ENCODE results near the gene SUGCT.

SUGCT gene

GRCh38 chr7:40474790-40475680, 340.2 kb downstream of the SUGCT start:
- Histone ChIP-seq H3K9ac (no peak overlapping the region), H3K27ac (no peak overlapping the region), H3K36me3 (no peaks in the 10 kb centered on the region), H3K9me3 (no peaks in the 10 kb centered on the region), H3K27me3 (no peaks in the 10 kb centered on the region), H3K4me2 (no peak overlapping the region), H3K4me3 (no peak overlapping the region), H3K4me1 (no peaks in the 10 kb centered on the region), H4K20me1 (no peaks in the 10 kb centered on the region)
- no peak for TF ChIP-seq Cebpa-rat (IDR thresholded peaks at IDR 0.05)

- no peak overlapping the region for H3K9ac ChIP-seq
- no peaks in the 10 kb centered on the region for H3K9me3 ChIP-seq
- no peak for TF ChIP-seq Cebpa-rat (IDR thresholded peaks at IDR 0.05)
- no peak overlapping the region for H3K4me3 ChIP-seq
- no peaks in the 10 kb centered on the region for H3K27me3 ChIP-seq
- no peak overlapping the region for H3K27ac ChIP-seq
- no peak overlapping the region for H3K4me2 ChIP-seq
- no peaks in the 10 kb centered on the region for H3K36me3 ChIP-seq
- no peaks in the 10 kb centered on the region for H4K20me1 ChIP-seq
- no peaks in the 10 kb centered on the region for H3K4me1 ChIP-seq
These were observed 340.8 kb downstream of the SUGCT start for GRCh38 chr7:40475681-40475982.

GRCh38 chr7:40477094-40477493, 342.3 kb downstream of the SUGCT start:
- no peak overlapping the region for H3K9ac ChIP-seq
- H3K4me3 ChIP-seq = no peak overlapping the region
- no peaks in the 10 kb centered on the region for H3K4me1 ChIP-seq
- H3K27me3 ChIP-seq = no peaks in the 10 kb centered on the region
- H3K4me2 ChIP-seq = no peak overlapping the region
- H3K9me3 ChIP-seq = no peaks in the 10 kb centered on the region
- TF ChIP-seq Cebpa-rat (IDR thresholded peaks at IDR 0.05) = no peak
- H3K27ac ChIP-seq = no peak overlapping the region
- H4K20me1 ChIP-seq = no peaks in the 10 kb centered on the region
- H3K36me3 ChIP-seq = no peaks in the 10 kb centered on the region

- H3K9ac ChIP-seq = no peak overlapping the region
- no peak overlapping the region for H3K27ac ChIP-seq
- no peaks in the 10 kb centered on the region for H4K20me1 ChIP-seq
- H3K27me3 ChIP-seq = no peaks in the 10 kb centered on the region
- H3K4me1 ChIP-seq = no peaks in the 10 kb centered on the region
- TF ChIP-seq Cebpa-rat (IDR thresholded peaks at IDR 0.05) = no peak
- no peak overlapping the region for H3K4me3 ChIP-seq
- no peaks in the 10 kb centered on the region for H3K9me3 ChIP-seq
- no peaks in the 10 kb centered on the region for H3K36me3 ChIP-seq
- H3K4me2 ChIP-seq = no peak overlapping the region
These were observed 348.0 kb downstream of the SUGCT start for GRCh38 chr7:40482845-40483244.

- TF ChIP-seq Cebpa-rat (IDR thresholded peaks at IDR 0.05) = no peak
- H3K9ac ChIP-seq = no peak overlapping the region
- H3K9me3 ChIP-seq = no peaks in the 10 kb centered on the region
- no peak overlapping the region for H3K4me3 ChIP-seq
- no peaks in the 10 kb centered on the region for H3K4me1 ChIP-seq
- no peak overlapping the region for H3K4me2 ChIP-seq
- H3K27me3 ChIP-seq = no peaks in the 10 kb centered on the region
- H3K36me3 ChIP-seq = no peaks in the 10 kb centered on the region
- no peaks in the 10 kb centered on the region for H4K20me1 ChIP-seq
- no peak overlapping the region for H3K27ac ChIP-seq
These were observed 348.8 kb downstream of the SUGCT start for GRCh38 chr7:40483630-40484029.

GRCh38 chr7:40489844-40490602, 355.2 kb downstream of the SUGCT start:
- Histone ChIP-seq H3K4me2 (no peak overlapping the region), H3K27ac (no peak overlapping the region), H3K27me3 (no peaks in the 10 kb centered on the region), H4K20me1 (no peaks in the 10 kb centered on the region), H3K9me3 (no peaks in the 10 kb centered on the region), H3K4me1 (no peaks in the 10 kb centered on the region), H3K9ac (no peak overlapping the region), H3K36me3 (no peaks in the 10 kb centered on the region), H3K4me3 (no peak overlapping the region)
- TF ChIP-seq Cebpa-rat (IDR thresholded peaks at IDR 0.05) = no peak

- no peaks in the 10 kb centered on the region for H4K20me1 ChIP-seq
- H3K27me3 ChIP-seq = no peaks in the 10 kb centered on the region
- H3K27ac ChIP-seq = no peak overlapping the region
- H3K9ac ChIP-seq = no peak overlapping the region
- no peak for TF ChIP-seq Cebpa-rat (IDR thresholded peaks at IDR 0.05)
- H3K4me1 ChIP-seq = no peaks in the 10 kb centered on the region
- H3K9me3 ChIP-seq = no peaks in the 10 kb centered on the region
- H3K4me3 ChIP-seq = no peak overlapping the region
- no peak overlapping the region for H3K4me2 ChIP-seq
- H3K36me3 ChIP-seq = no peaks in the 10 kb centered on the region
These were observed 355.8 kb downstream of the SUGCT start for GRCh38 chr7:40490603-40490924.

GRCh38 chr7:40492946-40493345, 358.1 kb downstream of the SUGCT start:
- no peak for TF ChIP-seq Cebpa-rat (IDR thresholded peaks at IDR 0.05)
- no peak overlapping the region for H3K4me2 ChIP-seq
- no peaks in the 10 kb centered on the region for H3K9me3 ChIP-seq
- H3K27ac ChIP-seq = no peak overlapping the region
- H3K36me3 ChIP-seq = no peaks in the 10 kb centered on the region
- H3K27me3 ChIP-seq = no peaks in the 10 kb centered on the region
- no peaks in the 10 kb centered on the region for H3K4me1 ChIP-seq
- H4K20me1 ChIP-seq = no peaks in the 10 kb centered on the region
- no peak overlapping the region for H3K9ac ChIP-seq
- H3K4me3 ChIP-seq = no peak overlapping the region

GRCh38 chr7:40493609-40494051, 358.8 kb downstream of the SUGCT start:
- H3K9ac ChIP-seq = no peak overlapping the region
- H3K36me3 ChIP-seq = no peaks in the 10 kb centered on the region

GRCh38 chr7:40498924-40499510, 364.2 kb downstream of the SUGCT start:
- Histone ChIP-seq H3K27ac (no peak overlapping the region), H3K4me3 (no peak overlapping the region), H3K9ac (no peak overlapping the region), H3K27me3 (no peaks in the 10 kb centered on the region), H3K4me2 (peak overlapping the region; percentile 40; the same call in 1 of the 2 replicates), H3K9me3 (no peaks in the 10 kb centered on the region), H3K4me1 (peaks cover 12% of the 10 kb centered on the region), H3K36me3 (no peaks in the 10 kb centered on the region), H4K20me1 (no peaks in the 10 kb centered on the region)
- no peak for TF ChIP-seq Cebpa-rat (IDR thresholded peaks at IDR 0.05)

More at GRCh38 chr7:40493609-40494051, 358.8 kb downstream of the SUGCT start:
- Histone ChIP-seq H3K9me3 (no peaks in the 10 kb centered on the region), H3K4me2 (no peak overlapping the region), H3K27me3 (no peaks in the 10 kb centered on the region), H4K20me1 (no peaks in the 10 kb centered on the region), H3K4me3 (no peak overlapping the region), H3K27ac (no peak overlapping the region), H3K4me1 (no peaks in the 10 kb centered on the region)
- no peak for TF ChIP-seq Cebpa-rat (IDR thresholded peaks at IDR 0.05)
